WERI-Rb-1 (cell line): ENCODE results near the gene FHOD3.
"Not testable (repeated sequence)": the region's sequence is repeated elsewhere in the genome, so short reads cannot be mapped to it uniquely, and the experiment has no call there.

Experiments used
- DNase-seq: peaks from one replicate; pipeline ENCODE4 v3.0.0-alpha.2; 2020
- H3K27ac ChIP-seq: fragments of 250-450 bp; sonication (Bioruptor Pico); 2 replicates; pipeline ENCODE4 v1.5.1; 2020; ENCODE audit warnings: mild to moderate bottlenecking, moderate library complexity
- H3K27me3 ChIP-seq: fragments of 250-450 bp; sonication (Bioruptor Pico); 2 replicates; pipeline ENCODE4 v1.5.1; 2021; ENCODE audit warnings: mild to moderate bottlenecking, low read depth, moderate library complexity; ENCODE audit not compliant: insufficient read depth, severe bottlenecking
- H3K36me3 ChIP-seq: fragments of 250-450 bp; sonication (Bioruptor Pico); 2 replicates; pipeline ENCODE4 v1.5.1; 2020; ENCODE audit warnings: mild to moderate bottlenecking, moderate library complexity
- H3K4me3 ChIP-seq: 2 replicates; pipeline ENCODE4 v1.5.1; 2011; ENCODE audit warnings: low read depth, mild to moderate bottlenecking, control low read depth, low read length
- H3K9me3 ChIP-seq: fragments of 250-450 bp; sonication (Bioruptor Pico); 2 replicates; pipeline ENCODE4 v1.5.1; 2021; ENCODE audit warnings: mild to moderate bottlenecking, moderate library complexity; ENCODE audit not compliant: severe bottlenecking
- CTCF ChIP-seq: IDR thresholded peaks from 2 replicates; pipeline ENCODE4 v1.5.1; 2011; ENCODE audit warnings: low read depth, mild to moderate bottlenecking, control low read depth, inconsistent platforms, low read length

The FHOD3 gene

DNA sequence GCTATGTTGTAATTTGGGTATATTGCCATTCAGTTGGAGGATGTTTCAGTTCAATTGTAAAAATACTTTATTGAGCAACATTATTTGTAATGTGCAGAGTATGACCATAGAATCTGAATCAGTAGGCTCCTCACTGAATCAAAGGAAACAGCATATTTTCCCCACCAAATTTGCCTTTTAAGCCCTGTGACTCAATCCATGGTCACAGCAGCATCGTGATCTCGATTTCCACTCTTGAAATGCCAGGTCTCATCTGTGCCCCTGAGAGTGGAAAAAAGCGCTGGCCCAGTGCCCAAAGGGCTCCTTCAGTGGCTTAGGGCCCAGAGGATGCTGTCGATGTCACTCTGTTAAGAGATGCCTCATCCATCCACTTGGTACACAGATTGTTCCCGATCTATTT, 57.5 kb downstream of the FHOD3 start:
- no peak for TF ChIP-seq CTCF
- no peaks in the 10 kb centered on the region for H3K36me3 ChIP-seq
- H3K27ac ChIP-seq = no peak overlapping the region
- no peak overlapping the region for H3K4me3 ChIP-seq
- no peaks in the 10 kb centered on the region for H3K27me3 ChIP-seq
- no peak for DNase-seq
- H3K9me3 ChIP-seq = no peaks in the 10 kb centered on the region

GRCh38 chr18:36355511-36355910, 58.0 kb downstream of the FHOD3 start:
- Histone ChIP-seq H3K9me3 (no peaks in the 10 kb centered on the region), H3K4me3 (no peak overlapping the region), H3K36me3 (no peaks in the 10 kb centered on the region), H3K27ac (no peak overlapping the region), H3K27me3 (no peaks in the 10 kb centered on the region)
- DNase-seq = no peak
- no peak for TF ChIP-seq CTCF

GRCh38 chr18:36356741-36357140, 59.2 kb downstream of the FHOD3 start:
- not testable (repeated sequence) for H3K9me3 ChIP-seq, DNase-seq, H3K27me3 ChIP-seq, H3K27ac ChIP-seq, H3K36me3 ChIP-seq, H3K4me3 ChIP-seq

GRCh38 chr18:36358141-36358540, 60.6 kb downstream of the FHOD3 start:
- H3K9me3 ChIP-seq = no peaks in the 10 kb centered on the region
- no peak overlapping the region for H3K27ac ChIP-seq
- H3K4me3 ChIP-seq = no peak overlapping the region
- H3K36me3 ChIP-seq = no peaks in the 10 kb centered on the region
- no peak for TF ChIP-seq CTCF
- no peak for DNase-seq
- no peaks in the 10 kb centered on the region for H3K27me3 ChIP-seq

DNA sequence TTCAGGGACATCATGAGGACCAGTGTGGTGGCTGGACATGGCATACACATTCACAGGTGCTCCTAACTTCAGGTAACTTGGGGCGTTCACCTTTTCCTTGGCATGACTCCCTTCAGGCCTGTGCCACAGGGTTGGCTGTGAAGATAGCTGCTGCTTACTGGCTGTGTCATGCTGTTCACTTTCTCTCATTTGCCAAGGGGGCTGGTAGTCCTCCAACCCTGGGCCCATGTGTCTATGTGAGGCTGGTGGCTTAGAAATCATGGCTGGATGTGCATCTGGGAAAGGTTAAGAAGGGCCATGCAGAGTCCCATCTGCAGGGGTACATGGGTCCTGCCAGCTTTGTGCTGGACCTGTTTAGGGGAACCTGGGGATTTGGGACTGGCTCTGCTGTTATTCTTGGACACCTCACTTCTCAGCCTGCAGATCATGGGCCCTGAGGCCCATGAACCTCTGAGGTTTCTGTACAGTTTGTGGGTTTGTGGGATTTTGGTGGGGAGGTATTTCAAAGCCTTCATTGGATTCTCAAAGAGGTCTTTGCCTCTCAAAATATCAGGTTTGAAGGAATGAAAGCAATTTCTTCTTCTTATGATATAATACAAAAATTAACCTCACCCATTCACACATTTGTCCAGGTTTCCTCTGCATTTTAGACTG, 62.9 kb downstream of the FHOD3 start:
- Histone ChIP-seq H3K27me3 (no peaks in the 10 kb centered on the region), H3K4me3 (no peak overlapping the region), H3K9me3 (no peaks in the 10 kb centered on the region), H3K27ac (no peak overlapping the region), H3K36me3 (no peaks in the 10 kb centered on the region)
- no peak for TF ChIP-seq CTCF
- DNase-seq = no peak

GRCh38 chr18:36364911-36365624, 67.6 kb downstream of the FHOD3 start:
- Histone ChIP-seq H3K9me3 (no peaks in the 10 kb centered on the region), H3K27me3 (no peaks in the 10 kb centered on the region), H3K36me3 (no peaks in the 10 kb centered on the region), H3K27ac (no peak overlapping the region), H3K4me3 (no peak overlapping the region)
- no peak for TF ChIP-seq CTCF
- no peak for DNase-seq
